IMR-90 (cell line): ENCODE data around the gene PLCD4. TPM values are rescaled to one million over a fixed set of nuclear protein-coding genes. Genes with fewer than 3 reads are reported as not detected.

Source experiments
- ATAC-seq: fragments of 200-7000 bp; cut with Tn5 transposase; 2 replicates; pipeline ENCODE4 v1.9.1; 2020; ENCODE audit warnings: low read depth, mild to moderate bottlenecking, moderate library complexity
- BruUV-seq: library from RNA; stranded (reverse); fragments of 400-500 nt; replicated peaks from 2 replicates; lab custom pipeline; 2021; lab: Mats Ljungman, UMichigan
- CTCF ChIA-PET: fragments of 300-600 bp; formaldehyde crosslinking; extraction: SDS; loops from one replicate; lab custom pipeline; 2021; ENCODE audit warnings: antibody characterized with exemption; lab: Yijun Ruan, JAX
- POLR2A ChIA-PET: fragments of 300-600 bp; sonication (Branson Sonifier 250); formaldehyde crosslinking; loops from one replicate; lab custom pipeline; 2022; ENCODE audit warnings: antibody characterized with exemption; ENCODE audit not compliant: unreplicated experiment; lab: Charles Lee
- DNase-seq: peaks from one replicate; pipeline ENCODE4 v3.0.0; 2013
- H2AFZ ChIP-seq: replicated peaks from 2 replicates; pipeline ENCODE3; 2013; ENCODE audit warnings: low read length, mild to moderate bottlenecking; ENCODE audit not compliant: poor library complexity
- H2AK5ac ChIP-seq: 2 replicates; pipeline ENCODE4 v1.6.1; 2013; ENCODE audit warnings: low read depth, low read length, inconsistent platforms
- H2AK9ac ChIP-seq: replicated peaks from 2 replicates; pipeline ENCODE3; 2013; ENCODE audit warnings: mild to moderate bottlenecking, low read depth, low read length, moderate library complexity; ENCODE audit not compliant: poor library complexity
- H2BK120ac ChIP-seq: 2 replicates; pipeline ENCODE4 v1.6.1; 2013; ENCODE audit warnings: low read depth, low read length, inconsistent platforms
- H2BK15ac ChIP-seq: 3 replicates; pipeline ENCODE4 v1.6.1; 2013; ENCODE audit warnings: low read depth, low read length, inconsistent platforms
- H2BK20ac ChIP-seq: 2 replicates; pipeline ENCODE4 v1.6.1; 2013; ENCODE audit warnings: low read depth, mild to moderate bottlenecking, inconsistent platforms, low read length, moderate library complexity
- H2BK5ac ChIP-seq: 2 replicates; pipeline ENCODE4 v1.6.1; 2013; ENCODE audit warnings: mild to moderate bottlenecking, low read depth, low read length, inconsistent platforms; ENCODE audit not compliant: poor library complexity, severe bottlenecking
- H3K14ac ChIP-seq: replicated peaks from 2 replicates; pipeline ENCODE4 v1.6.1; 2013; ENCODE audit warnings: low read depth, low read length, inconsistent platforms
- H3K18ac ChIP-seq: 2 replicates; pipeline ENCODE4 v1.6.1; 2013; ENCODE audit warnings: low read depth, low read length, control low read depth
- H3K23ac ChIP-seq: 2 replicates; pipeline ENCODE4 v1.6.1; 2013; ENCODE audit warnings: low read depth, low read length, inconsistent platforms
- H3K27ac ChIP-seq: 2 replicates; pipeline ENCODE4 v1.5.1; 2013; ENCODE audit warnings: mild to moderate bottlenecking, control low read depth, low read length; ENCODE audit not compliant: insufficient read depth
- H3K27me3 ChIP-seq: 2 replicates; pipeline ENCODE4 v1.6.1; 2013; ENCODE audit warnings: low read length; ENCODE audit not compliant: control insufficient read depth, insufficient read depth
- H3K36me3 ChIP-seq: 2 replicates; pipeline ENCODE4 v1.6.1; 2013; ENCODE audit warnings: low read length, mixed read lengths; ENCODE audit not compliant: control insufficient read depth, insufficient read depth
- H3K4ac ChIP-seq: 2 replicates; pipeline ENCODE4 v1.6.1; 2013; ENCODE audit warnings: low read depth, low read length, inconsistent platforms
- H3K4me1 ChIP-seq: 2 replicates; pipeline ENCODE4 v1.6.1; 2013; ENCODE audit warnings: low read length, mixed read lengths; ENCODE audit not compliant: control insufficient read depth, insufficient read depth
- H3K4me2 ChIP-seq: 2 replicates; pipeline ENCODE4 v1.6.1; 2013; ENCODE audit warnings: low read depth, mild to moderate bottlenecking, control low read depth, low read length, moderate library complexity
- H3K4me3 ChIP-seq: 2 replicates; pipeline ENCODE4 v1.5.1; 2013; ENCODE audit warnings: low read depth, mild to moderate bottlenecking, control low read depth, low read length, moderate library complexity; ENCODE audit not compliant: insufficient read depth
- H3K56ac ChIP-seq: 2 replicates; pipeline ENCODE4 v1.6.1; 2013; ENCODE audit warnings: low read length, inconsistent platforms; ENCODE audit not compliant: insufficient read depth; ENCODE audit errors: extremely low read depth
- H3K79me1 ChIP-seq, 2 experiments: 2 replicates each; pipeline ENCODE4 v1.6.1; 2013; ENCODE audit warnings: low read length in 2 of 2, inconsistent platforms in 1 of 2, low read depth in 1 of 2
- H3K9ac ChIP-seq: 2 replicates; pipeline ENCODE4 v1.6.1; 2013; ENCODE audit warnings: low read depth, low read length, control low read depth
- H3K9me1 ChIP-seq: 2 replicates; pipeline ENCODE4 v1.6.1; 2013; ENCODE audit warnings: low read length, inconsistent platforms; ENCODE audit not compliant: insufficient read depth
- H3K9me3 ChIP-seq: 2 replicates; pipeline ENCODE4 v1.6.1; 2013; ENCODE audit warnings: low read length; ENCODE audit not compliant: control insufficient read depth, insufficient read depth
- H4K20me1 ChIP-seq: 2 replicates; pipeline ENCODE4 v1.6.1; 2013; ENCODE audit warnings: low read length, inconsistent platforms; ENCODE audit not compliant: insufficient read depth
- H4K5ac ChIP-seq: 2 replicates; pipeline ENCODE4 v1.6.1; 2013; ENCODE audit warnings: mild to moderate bottlenecking, low read depth, low read length, control low read depth
- H4K8ac ChIP-seq, 2 experiments: 2 replicates each; pipeline ENCODE4 v1.6.1; 2013; ENCODE audit warnings: low read depth in 2 of 2, low read length in 2 of 2, control low read depth in 1 of 2, inconsistent platforms in 1 of 2
- H4K91ac ChIP-seq: 2 replicates; pipeline ENCODE4 v1.6.1; 2013; ENCODE audit warnings: low read depth, low read length, inconsistent platforms; ENCODE audit not compliant: insufficient read depth
- BHLHE40 ChIP-seq: fragments of 150-350 bp; IDR thresholded peaks from 2 replicates; pipeline ENCODE4 v1.6.1; 2016; ENCODE audit warnings: mild to moderate bottlenecking, low read depth, low read length
- MAZ ChIP-seq: IDR thresholded peaks from 2 replicates; pipeline ENCODE4 v1.6.1; 2012; ENCODE audit warnings: low read depth, mild to moderate bottlenecking, low read length, improper control_type of control experiment, moderate library complexity, borderline replicate concordance
- MXI1 ChIP-seq: IDR thresholded peaks from 2 replicates; pipeline ENCODE4 v1.6.1; 2012; ENCODE audit warnings: low read depth, mild to moderate bottlenecking, low read length, moderate library complexity, borderline replicate concordance
- NFE2L2 ChIP-seq: fragments of 150-350 bp; IDR thresholded peaks from 2 replicates; pipeline ENCODE4 v1.6.1; 2016; ENCODE audit warnings: low read depth, mild to moderate bottlenecking, low read length
- POLR2A ChIP-seq: IDR thresholded peaks from 2 replicates; pipeline ENCODE4 v1.6.1; 2012; ENCODE audit warnings: mild to moderate bottlenecking, low read depth, low read length
- WGBS, 2 experiments: methylation state at CpG; one replicate each; pipeline versions ENCODE4 v1.1.5 to v1.1.7; 2013; ENCODE audit warnings: missing lambda C conversion rate in 2 of 2; ENCODE audit not compliant: insufficient read length in 1 of 2; ENCODE audit errors: extremely low coverage in 2 of 2; 5-methylcytosine and 5-hydroxymethylcytosine counted together
- dilution Hi-C: fragments of 300-500 bp; cut with HindIII; formaldehyde crosslinking; loops from one replicate; pipeline ENCODE4 v1.14.3; 2018; ENCODE audit warnings: low sequenced_read_pairs; ENCODE audit not compliant: unreplicated experiment
- in situ Hi-C: fragments of 300-500 bp; cut with MboI; formaldehyde crosslinking; loops from 3 replicates; pipeline ENCODE4 v1.14.3; 2019; ENCODE audit warnings: low sequenced_read_pairs, inconsistent platforms, mixed read lengths
- intact Hi-C: fragments of 100-400 bp; cut with micrococcal nuclease; formaldehyde crosslinking; loops from 2 replicates; pipeline ENCODE4 v1.10.0; 2022
- polyA plus RNA-seq, 3 experiments: library from polyadenylated mRNA; depleted of rRNA; stranded (reverse); fragments of >200 nt; gene quantifications; 2 replicates each; pipeline ENCODE4 v1.2.3, GENCODE V29; 2012; ENCODE audit warnings: low replicate concordance in 1 of 3
- total RNA-seq: library from RNA; depleted of rRNA; stranded (reverse); fragments of >200 nt; gene quantifications from 2 replicates; pipeline ENCODE4 v1.2.3, GENCODE V29; 2012

PLCD4 gene
- total and polyA plus RNA-seq, 2 of the 4 experiments (the other 2 are of a cell fraction): 1.9 to 2.0 TPM

GRCh38 chr2:218671654-218672566 is 64.2 kb downstream of the PLCD4 start, which contains the start of the genes RNF25 and STK36:
Gene RNF25 (minus strand): TSS chr2:218672002. CDS start chr2:218671970, 32 bp downstream.
Gene STK36 (plus strand): TSS chr2:218672086. CDS start chr2:218672830, 744 bp downstream.
- intact Hi-C loops (loop anchor here (1.0 kb wide), 1 partner anchor 175 kb away; no protein-coding TSS in a partner anchor), dilution Hi-C loops (no loop called here), in situ Hi-C loops (no loop called here)
- peak within 1 kb of the TSS; percentile 78 for H4K5ac ChIP-seq
- peak within 1 kb of the TSS; percentile 94 for H3K27ac ChIP-seq
- H2BK20ac ChIP-seq: no peak within 1 kb of the TSS
- H3K23ac ChIP-seq: peak within 1 kb of the TSS; percentile 69; the same call in 1 of the 2 replicates
- CTCF ChIA-PET: interaction anchor here (0.6 to 2.8 kb wide), 5 partner anchors 11 to 253 kb away, joined by 3 to 7 read pairs (median 3); partner anchors contain the start of genes TTLL4 and VIL1
- H3K14ac ChIP-seq: peak within 1 kb of the TSS; percentile 87
- peak within 1 kb of the TSS; percentile 96 for H2AFZ ChIP-seq
- H4K20me1 ChIP-seq: peaks cover 13% of the 10 kb centered on the region; the same call in 1 of the 2 replicates
- POLR2A ChIA-PET: interaction anchor here (0.6 kb wide), 1 partner anchor 36 kb away, joined by 3 read pairs; no protein-coding TSS in a partner anchor
- peak within 1 kb of the TSS; percentile 62 for H2AK5ac ChIP-seq
- H3K56ac ChIP-seq: peak within 1 kb of the TSS; percentile 96
- H2BK120ac ChIP-seq: peak within 1 kb of the TSS; percentile 59
- H3K79me1 ChIP-seq: peaks cover 37 to 38% of the 10 kb centered on the region in 2 experiments
- H3K18ac ChIP-seq: peak within 1 kb of the TSS; percentile 85
- peaks cover 14% of the 10 kb centered on the region for H3K36me3 ChIP-seq
- 0% methylated on average over 19 of the region's 49 CpGs; no CpG with 5 or more reads in 1 of the 2 experiments for WGBS, 2 experiments
- BruUV-seq: no TSS peak
- peak within 1 kb of the TSS; percentile 78 for H3K4ac ChIP-seq
- peak within 1 kb of the TSS; percentile 75 for H3K4me3 ChIP-seq
- peak within 1 kb of the TSS; percentile 93 for H4K91ac ChIP-seq
- H2AK9ac ChIP-seq: peak within 1 kb of the TSS; percentile 74
- H3K4me2 ChIP-seq: peak within 1 kb of the TSS; percentile 81
- H3K9ac ChIP-seq: peak within 1 kb of the TSS; percentile 88
- peak; percentile 76 for TF ChIP-seq POLR2A
- no peak for TF ChIP-seq NFE2L2
- TF ChIP-seq MXI1: peak; percentile 88
- TF ChIP-seq BHLHE40: no peak
- TF ChIP-seq MAZ: peak; percentile 57; the same call in 1 of the 2 replicates
- DNase-seq (peak; percentile 90), ATAC-seq (peak; percentile 98)
- no peaks in the 10 kb centered on the region for H3K9me3 ChIP-seq
- no peaks in the 10 kb centered on the region for H3K27me3 ChIP-seq
- peak within 1 kb of the TSS; percentile 84 for H2BK5ac ChIP-seq
- peak within 1 kb of the TSS; percentile 86; the same call in 1 of the 3 replicates for H2BK15ac ChIP-seq
- peaks cover 2% of the 10 kb centered on the region; the same call in 1 of the 2 replicates for H3K4me1 ChIP-seq
- no peaks in the 10 kb centered on the region for H3K9me1 ChIP-seq
- peak within 1 kb of the TSS; percentile 70 to 95 for H4K8ac ChIP-seq
